C1 segment of cervical spinal cord (tissue), 14 donors: ENCODE results near the gene PLAAT4.
"Not testable (repeated sequence)": the region's sequence is repeated elsewhere in the genome, so short reads cannot be mapped to it uniquely, and the experiment has no call there.

Experiments
- DNase-seq, 14 donors: peaks; one replicate each; lab custom pipeline; 2025; lab: John Stamatoyannopoulos, UW

The PLAAT4 gene

DNA sequence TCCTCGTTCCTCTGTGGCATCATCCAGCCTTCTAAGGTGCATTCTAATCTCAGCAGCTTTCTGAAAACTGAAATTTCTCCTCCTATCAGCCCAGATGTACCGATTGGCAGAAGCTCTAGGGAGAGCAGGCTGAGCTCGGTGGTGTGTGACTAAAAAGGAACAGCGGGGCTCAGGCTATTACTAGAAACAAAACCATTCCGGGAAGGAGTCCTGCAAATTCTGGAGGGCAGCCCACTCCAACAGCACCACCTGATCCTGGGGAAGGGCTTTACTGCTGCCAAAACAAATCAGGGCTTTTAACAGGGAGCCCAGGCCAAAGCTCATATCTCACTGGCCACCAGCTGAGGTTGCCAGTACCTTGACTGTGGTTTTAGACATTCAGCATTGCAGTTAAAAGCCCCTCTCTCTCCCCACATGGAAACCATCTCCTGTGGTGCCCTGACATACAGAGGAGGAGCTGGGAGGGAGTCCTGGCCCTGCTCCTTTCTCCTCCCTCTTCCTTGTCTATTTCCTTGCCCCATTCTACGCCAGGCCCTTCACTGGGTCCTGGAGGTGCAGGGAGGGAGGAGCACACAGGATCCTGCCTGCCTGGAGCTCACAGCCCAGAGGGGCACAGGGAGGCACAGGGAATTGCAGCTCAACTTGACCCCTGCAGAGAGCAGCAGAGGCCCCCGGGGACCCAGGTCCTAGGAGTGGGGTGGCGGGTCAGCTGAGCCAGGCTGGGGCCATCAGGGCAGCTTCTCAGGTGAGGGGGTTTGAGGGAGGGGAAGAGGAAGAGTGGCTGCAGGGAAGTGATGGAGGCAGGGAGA, 889 bp downstream of the PLAAT4 start:
- peak; percentile 46 to 98 (median 79) for DNase-seq

DNA sequence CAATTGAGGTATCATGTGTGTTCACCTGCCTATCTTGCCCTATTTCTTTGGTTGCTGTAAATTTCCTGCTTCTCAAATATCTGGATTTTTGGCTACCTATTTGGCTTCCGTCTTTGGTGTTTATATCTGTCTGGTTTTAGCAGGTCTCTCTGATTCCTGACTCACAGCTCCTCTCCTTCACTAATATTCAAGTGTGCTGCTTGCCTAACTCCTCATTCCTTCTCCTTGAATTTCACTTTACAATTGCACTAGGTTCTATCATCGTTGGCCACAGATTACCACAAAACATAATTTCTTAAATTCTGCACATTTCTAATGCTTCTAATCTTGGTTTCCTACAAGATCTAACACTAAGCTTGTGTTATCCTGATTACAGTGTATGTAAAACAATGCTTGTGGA, 5.9 kb downstream of the PLAAT4 start:
- not testable (repeated sequence) for DNase-seq

GRCh38 chr11:63543711-63544110, 7.1 kb downstream of the PLAAT4 start:
- no peak for DNase-seq

DNA sequence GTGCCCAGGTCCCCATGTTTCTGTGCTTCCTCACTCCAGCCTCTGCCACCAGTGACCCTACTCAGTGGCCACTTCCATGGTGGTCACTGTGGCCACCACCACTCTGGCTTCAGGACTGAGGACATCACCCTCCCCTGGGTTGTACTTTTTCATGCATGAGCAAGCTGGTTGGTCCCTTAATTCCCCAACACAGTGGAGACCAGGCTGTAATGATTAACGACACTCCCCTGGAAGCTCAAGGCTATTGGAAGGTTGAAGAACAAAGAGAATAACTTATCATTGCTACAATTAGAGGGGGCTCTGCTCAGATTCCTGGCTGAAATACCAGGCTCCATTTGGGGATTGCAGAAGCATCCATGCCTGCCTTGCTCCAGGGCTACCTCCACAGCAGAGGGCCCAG, 10.5 kb downstream of the PLAAT4 start:
- no peak for DNase-seq

GRCh38 chr11:63548178-63548577, 11.6 kb downstream of the PLAAT4 start:
- DNase-seq, result no peak

DNA sequence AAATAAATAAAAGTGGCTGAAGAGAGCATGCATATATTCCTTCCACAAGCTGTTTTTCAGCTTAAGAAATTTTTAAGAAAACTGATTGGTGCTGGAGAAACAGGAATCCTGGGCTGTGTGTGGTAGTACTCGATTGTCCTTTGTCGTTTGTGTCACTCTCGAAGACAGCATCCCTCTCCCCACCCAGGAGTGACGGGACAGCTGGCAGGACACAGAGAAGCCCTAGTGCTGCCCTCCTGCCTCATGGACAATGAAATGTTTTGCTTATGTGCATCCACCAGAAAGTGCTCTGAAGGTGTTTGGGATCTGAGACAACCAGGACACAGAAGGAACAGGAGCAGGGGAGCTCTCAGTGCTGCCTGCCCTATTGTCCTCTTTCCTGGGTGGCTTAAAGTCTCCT, 12.8 kb downstream of the PLAAT4 start:
- peak in 1 of 14 donors; percentile 38 for DNase-seq

- not testable (repeated sequence) for DNase-seq
Measured at GRCh38 chr11:63550156-63550700, 13.6 kb downstream of the PLAAT4 start.

DNA sequence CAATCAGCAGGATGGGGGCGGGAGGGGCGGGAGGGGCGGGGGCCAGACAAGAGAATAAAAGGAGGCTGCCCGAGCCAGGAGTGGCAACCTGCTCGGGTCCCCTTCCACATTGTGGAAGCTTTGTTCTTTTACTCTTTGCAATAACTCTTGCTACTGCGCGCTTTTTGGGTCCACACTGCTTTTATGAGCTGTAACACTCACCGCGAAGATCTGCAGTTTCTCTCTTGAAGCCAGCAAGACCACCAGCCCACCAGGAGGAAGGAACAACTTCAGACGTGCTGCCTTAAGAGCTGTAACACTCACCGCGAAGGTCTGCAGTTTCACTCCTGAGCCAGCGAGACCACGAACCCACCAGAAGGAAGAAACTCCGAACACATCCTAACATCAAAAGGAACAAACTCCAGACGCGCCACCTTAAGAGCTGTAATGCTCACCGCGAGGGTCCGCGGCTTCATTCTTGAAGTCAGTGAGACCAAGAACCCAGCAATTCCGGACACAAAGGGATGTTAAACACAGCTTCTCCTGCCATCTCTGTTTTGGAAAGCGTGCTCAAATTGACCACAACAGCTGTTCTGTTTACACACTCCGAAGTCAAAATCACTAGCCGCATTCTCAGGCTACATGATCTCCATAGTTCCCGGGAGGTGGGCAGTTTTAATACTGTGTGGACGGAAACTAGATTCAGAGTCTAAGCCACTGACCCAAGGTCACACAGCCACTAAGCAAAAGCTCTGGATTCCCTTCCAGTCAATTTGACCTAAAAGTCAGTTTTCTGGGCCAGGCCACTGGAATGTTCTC, 14.7 kb downstream of the PLAAT4 start:
- no peak for DNase-seq

DNA sequence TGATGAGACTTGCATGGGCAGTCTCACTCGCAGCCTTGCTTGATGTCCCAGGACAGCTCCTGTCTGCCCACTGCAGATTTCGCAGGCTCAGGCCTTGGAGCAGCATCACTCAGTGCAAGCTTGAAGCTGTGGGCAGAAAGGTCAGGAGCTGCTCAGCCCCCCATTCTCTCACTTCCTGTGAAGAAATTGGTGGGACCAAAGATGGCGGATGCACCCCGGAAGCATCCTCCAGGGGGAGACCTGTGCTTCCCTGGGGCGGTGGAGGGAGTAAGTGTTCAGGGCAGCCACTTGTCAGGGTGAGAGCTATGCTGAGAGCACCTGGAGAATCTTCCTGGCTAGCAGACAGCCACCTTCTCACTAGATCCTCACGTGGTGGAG, 15.3 kb downstream of the PLAAT4 start:
- DNase-seq, result no peak

DNA sequence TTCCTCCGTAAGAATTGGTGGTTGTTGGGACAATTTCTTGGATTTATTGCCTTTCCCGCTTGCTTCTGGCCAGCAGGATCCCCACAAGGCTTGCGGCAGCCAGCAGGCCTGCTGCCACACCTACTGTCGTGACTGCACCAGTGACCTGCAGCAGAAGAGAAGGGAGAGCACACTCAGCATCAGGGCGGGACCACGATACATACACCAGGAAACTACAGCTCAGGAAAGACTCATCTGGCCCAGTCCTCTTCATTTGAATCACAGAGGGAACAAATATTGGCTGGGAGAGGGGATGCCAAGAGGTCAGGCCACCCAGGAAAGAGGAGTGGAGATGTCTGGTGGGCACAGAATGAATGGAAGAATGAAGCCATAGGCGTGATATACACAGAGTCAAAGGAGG, 16.3 kb downstream of the PLAAT4 start:
- no peak for DNase-seq

DNA sequence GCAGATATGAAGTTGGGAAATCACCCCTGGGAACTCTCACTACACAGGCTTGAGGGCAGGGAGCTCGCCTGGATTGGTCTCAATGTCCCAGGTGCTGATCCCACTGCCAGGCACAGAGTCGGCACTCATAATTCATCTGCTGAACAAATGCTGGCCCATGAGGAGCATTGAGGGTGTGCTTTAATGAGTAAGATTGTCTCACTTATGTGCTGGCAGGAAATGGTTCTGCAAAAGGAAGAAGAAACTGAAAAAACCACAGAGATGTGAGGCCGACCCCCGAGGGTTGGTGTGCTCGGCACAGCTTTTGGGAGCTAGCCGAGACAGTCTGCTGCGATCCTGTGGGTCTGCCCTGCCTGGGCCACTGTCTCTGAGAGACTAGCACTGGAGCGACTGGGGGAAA, 17.2 kb downstream of the PLAAT4 start:
- no peak for DNase-seq

DNA sequence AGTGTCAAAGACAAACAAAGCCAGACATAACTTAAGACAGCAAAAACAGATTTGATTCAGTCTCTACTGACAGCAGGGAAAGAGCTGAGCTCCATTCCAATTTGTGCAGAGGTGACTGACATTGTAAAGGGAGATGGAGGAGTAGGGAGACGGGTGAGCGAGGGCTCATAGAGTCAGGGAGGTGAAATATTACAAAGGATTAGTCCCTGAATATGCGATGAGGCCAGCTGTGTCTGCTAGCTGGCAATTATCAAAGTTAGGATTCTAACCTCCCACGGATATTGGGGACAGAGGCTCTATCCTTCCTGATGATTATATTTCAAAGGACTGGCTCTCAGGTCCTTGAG, 18.2 kb downstream of the PLAAT4 start:
- DNase-seq, result no peak

- no peak for DNase-seq
Measured at GRCh38 chr11:63556404-63557013, 19.9 kb downstream of the PLAAT4 start.

GRCh38 chr11:63557570-63557969, 21.0 kb downstream of the PLAAT4 start:
- no peak for DNase-seq

GRCh38 chr11:63558459-63559157, 22.0 kb downstream of the PLAAT4 start:
- no peak for DNase-seq

DNA sequence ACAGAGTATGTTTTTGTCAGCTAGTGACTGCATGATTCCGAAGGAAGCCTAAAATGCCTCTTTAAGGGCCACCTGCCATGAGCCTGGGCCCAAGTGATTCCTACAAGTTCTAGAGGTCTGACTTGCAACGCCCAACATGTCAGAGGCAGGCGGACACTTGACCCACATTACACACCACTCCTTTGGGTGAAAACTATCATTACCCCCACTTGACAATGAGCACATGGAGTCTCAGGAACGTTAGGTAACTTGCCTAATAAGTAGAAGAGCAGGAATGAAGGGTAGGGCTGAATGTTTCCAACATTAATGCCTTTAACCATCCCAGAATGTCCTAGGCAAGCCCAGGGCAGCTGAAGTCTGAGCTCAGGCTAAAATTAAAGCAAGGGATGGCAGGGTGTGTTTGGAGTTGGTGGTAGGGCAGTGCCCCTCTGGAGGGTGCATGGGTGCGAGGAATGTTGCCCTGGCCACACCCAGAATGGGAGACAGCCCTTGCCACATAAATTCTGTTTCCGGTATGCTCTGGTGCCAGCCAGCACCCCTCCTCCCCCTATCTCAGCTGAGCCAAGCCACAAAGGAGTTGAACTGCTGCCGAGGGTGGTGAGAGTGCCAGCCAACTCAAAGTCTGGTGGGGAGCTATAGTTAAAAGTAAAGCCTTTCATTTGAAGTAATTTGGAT, 24.0 kb downstream of the PLAAT4 start:
- DNase-seq, result no peak

DNA sequence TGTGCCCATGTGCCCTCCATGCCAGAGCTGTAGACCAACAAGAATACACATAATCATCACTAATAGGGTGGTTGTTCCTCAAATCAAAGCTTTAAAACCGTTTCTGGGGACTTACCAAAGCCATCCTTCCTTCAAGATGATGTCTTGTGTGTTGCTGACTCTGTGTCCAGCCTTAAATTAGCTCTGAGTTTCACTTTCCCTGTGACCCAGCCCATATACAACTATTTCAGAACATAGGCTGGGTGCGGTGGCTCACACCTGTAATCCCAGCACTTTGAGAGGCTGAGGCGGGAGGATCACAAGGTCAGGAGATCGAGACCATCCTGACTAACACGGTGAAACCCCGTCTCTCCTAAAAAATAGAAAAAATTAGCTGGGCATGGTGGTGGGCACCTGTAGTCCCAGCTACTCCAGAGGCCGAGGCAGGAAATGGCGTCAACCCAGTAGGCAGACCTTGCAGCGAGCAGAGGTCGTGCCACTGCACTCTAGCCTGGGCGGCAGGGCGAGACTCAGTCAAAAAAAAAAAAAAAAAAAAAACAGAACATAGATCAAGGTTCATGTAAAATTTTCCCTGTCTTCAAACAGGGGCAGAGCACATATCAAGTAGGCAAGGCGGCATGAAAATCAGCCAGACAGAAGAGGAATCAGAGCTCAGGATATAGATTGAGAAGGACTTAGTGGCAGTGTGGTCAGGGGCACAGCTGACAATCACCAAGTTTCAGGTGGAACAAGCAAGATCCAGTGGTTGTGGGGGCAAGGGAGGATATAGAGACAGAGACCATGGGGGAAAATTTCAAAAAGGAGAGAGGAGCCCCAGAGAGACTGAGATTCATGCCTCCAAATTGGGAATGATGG, 26.8 kb downstream of the PLAAT4 start, which contains the start of gene PLAAT2:
PLAAT2 (minus strand) TSS at position 179 of the 855 bp plus-strand sequence; CDS start at position 124, 55 bp downstream.
- no peak for DNase-seq

DNA sequence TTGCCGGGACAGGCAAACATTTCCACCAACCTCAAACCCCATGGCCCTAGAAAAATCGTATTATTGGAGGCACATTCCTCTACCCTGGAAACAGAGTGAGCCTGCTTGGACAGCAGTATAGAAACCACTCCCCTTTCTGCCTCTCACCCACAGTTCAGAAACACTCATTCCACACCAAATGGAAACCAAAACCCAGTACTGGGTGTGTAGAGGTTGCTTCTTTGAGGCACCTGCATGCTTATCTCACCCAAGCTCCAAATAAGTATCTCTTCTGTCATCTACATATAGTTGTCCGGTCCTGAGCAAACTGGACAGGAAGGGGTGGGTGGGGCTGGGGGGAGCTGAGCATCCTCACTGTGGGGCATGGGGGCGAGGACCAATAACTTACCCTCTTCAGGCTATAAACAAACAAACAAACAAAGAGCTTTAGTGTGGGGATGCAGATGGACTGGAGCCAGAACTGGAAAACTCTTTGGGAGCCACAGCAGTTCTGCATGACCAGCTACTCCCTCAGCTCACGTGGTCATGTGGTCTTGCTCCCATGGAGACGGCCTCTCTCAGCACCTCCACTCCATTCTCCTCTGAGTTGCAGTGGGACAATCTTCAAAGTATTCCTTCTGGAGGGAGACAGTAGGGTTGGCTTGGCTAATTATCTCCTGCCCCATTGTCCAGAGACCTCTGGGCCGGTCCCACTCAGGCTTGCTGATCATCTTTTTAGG, 27.6 kb downstream of the PLAAT4 start:
- peak in 3 of 14 donors; percentile 12 to 20 (median 16) for DNase-seq

DNA sequence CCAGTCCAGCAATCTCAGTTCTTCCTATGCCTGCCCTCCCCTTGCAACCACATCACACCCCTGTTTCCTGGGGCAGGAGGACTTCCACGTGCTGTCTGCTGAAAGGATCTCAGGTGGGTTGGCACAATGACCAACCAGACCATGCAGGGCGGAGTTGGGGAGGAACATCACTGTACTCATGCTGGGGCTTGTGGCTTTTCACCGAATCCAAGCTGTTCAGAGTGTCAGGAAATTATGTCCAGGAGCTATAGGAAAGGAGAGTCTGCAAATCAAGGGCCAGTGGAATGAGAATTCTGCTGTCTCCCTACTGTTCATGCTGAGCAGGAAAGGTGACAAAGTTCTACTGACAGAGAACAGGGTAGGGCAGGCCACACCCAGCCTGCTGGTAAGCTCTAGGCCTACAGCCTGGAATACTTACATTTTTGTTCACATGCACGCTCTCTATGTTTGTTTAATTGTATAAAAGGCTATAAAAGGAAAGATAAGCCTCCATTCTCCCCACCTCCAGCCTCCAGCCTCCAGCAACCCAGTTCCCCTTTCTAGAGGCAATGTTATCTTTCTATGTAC, 28.3 kb downstream of the PLAAT4 start:
- DNase-seq, result no peak
